H9 (cell line): ENCODE measurements around the gene CPSF4L. TPM values are rescaled to one million over a fixed set of nuclear protein-coding genes. Genes with fewer than 3 reads are reported as not detected.

Experiments
- DNase-seq: peaks from one replicate; pipeline ENCODE4 v3.0.0-alpha.2; 2017
- H2AFZ ChIP-seq: one replicate; pipeline ENCODE4 v1.6.1; 2013; ENCODE audit warnings: mild to moderate bottlenecking, low read length, control low read depth, moderate library complexity
- H2AK5ac ChIP-seq: 2 replicates; pipeline ENCODE4 v1.6.1; 2013; ENCODE audit warnings: low read length, control low read depth, mixed read lengths; ENCODE audit not compliant: insufficient read length
- H2BK120ac ChIP-seq: one replicate; pipeline ENCODE4 v1.6.1; 2013; ENCODE audit warnings: low read depth, mild to moderate bottlenecking, low read length, control low read depth, inconsistent platforms; ENCODE audit not compliant: poor library complexity, severe bottlenecking
- H2BK12ac ChIP-seq: 2 replicates; pipeline ENCODE4 v1.6.1; 2013; ENCODE audit warnings: low read length, control low read depth, mixed read lengths, low read depth; ENCODE audit not compliant: insufficient read length
- H2BK15ac ChIP-seq: 2 replicates; pipeline ENCODE4 v1.6.1; 2013; ENCODE audit warnings: low read depth, low read length, control low read depth
- H2BK20ac ChIP-seq: one replicate; pipeline ENCODE4 v1.6.1; 2013; ENCODE audit warnings: low read depth, mild to moderate bottlenecking, low read length, control low read depth, inconsistent platforms; ENCODE audit not compliant: poor library complexity, severe bottlenecking
- H2BK5ac ChIP-seq: 2 replicates; pipeline ENCODE4 v1.6.1; 2013; ENCODE audit warnings: low read length, control low read depth, mixed read lengths; ENCODE audit not compliant: insufficient read length
- H3K14ac ChIP-seq: 2 replicates; pipeline ENCODE4 v1.6.1; 2013; ENCODE audit warnings: low read length, control low read depth; ENCODE audit not compliant: insufficient read depth
- H3K18ac ChIP-seq: 2 replicates; pipeline ENCODE4 v1.6.1; 2013; ENCODE audit warnings: low read depth, mild to moderate bottlenecking, mixed read lengths, low read length, control low read depth; ENCODE audit not compliant: insufficient read length
- H3K23ac ChIP-seq: 2 replicates; pipeline ENCODE4 v1.6.1; 2013; ENCODE audit warnings: low read length, control low read depth, mixed read lengths, low read depth; ENCODE audit not compliant: insufficient read length
- H3K23me2 ChIP-seq: 2 replicates; pipeline ENCODE4 v1.6.1; 2013; ENCODE audit warnings: low read depth, mild to moderate bottlenecking, mixed read lengths, low read length, control low read depth; ENCODE audit not compliant: insufficient read length, poor library complexity, severe bottlenecking
- H3K27ac ChIP-seq: 2 replicates; pipeline ENCODE4 v1.5.1; 2013; ENCODE audit warnings: low read length, control low read depth, mixed read lengths, low read depth; ENCODE audit not compliant: insufficient read length
- H3K27me3 ChIP-seq: 2 replicates; pipeline ENCODE4 v1.6.1; 2013; ENCODE audit warnings: low read length, control low read depth, inconsistent platforms; ENCODE audit not compliant: insufficient read depth
- H3K4ac ChIP-seq: 2 replicates; pipeline ENCODE4 v1.6.1; 2013; ENCODE audit warnings: low read depth, mild to moderate bottlenecking, control low read depth, inconsistent platforms, low read length, moderate library complexity
- H3K4me1 ChIP-seq: 2 replicates; pipeline ENCODE4 v1.6.1; 2013; ENCODE audit warnings: low read length, control low read depth, inconsistent platforms; ENCODE audit not compliant: insufficient read depth
- H3K4me2 ChIP-seq: 2 replicates; pipeline ENCODE4 v1.6.1; 2013; ENCODE audit warnings: low read length, control low read depth, mixed read lengths; ENCODE audit not compliant: insufficient read length, insufficient read depth
- H3K56ac ChIP-seq: 2 replicates; pipeline ENCODE4 v1.6.1; 2013; ENCODE audit warnings: low read depth, mild to moderate bottlenecking, mixed read lengths, low read length, control low read depth; ENCODE audit not compliant: insufficient read length
- H3K79me1 ChIP-seq: 2 replicates; pipeline ENCODE4 v1.6.1; 2013; ENCODE audit warnings: low read depth, mild to moderate bottlenecking, moderate library complexity, low read length, control low read depth, inconsistent platforms; ENCODE audit not compliant: insufficient read depth, poor library complexity, severe bottlenecking
- H3K79me2 ChIP-seq: 2 replicates; pipeline ENCODE4 v1.6.1; 2013; ENCODE audit warnings: low read length, control low read depth, inconsistent platforms; ENCODE audit not compliant: insufficient read depth
- H3K9ac ChIP-seq: 2 replicates; pipeline ENCODE4 v1.6.1; 2013; ENCODE audit warnings: low read length, control low read depth, mixed read lengths; ENCODE audit not compliant: insufficient read length; ENCODE audit errors: extremely low read depth
- H3K9me3 ChIP-seq: one replicate; pipeline ENCODE4 v1.6.1; 2013; ENCODE audit warnings: low read depth, low read length, inconsistent platforms; ENCODE audit not compliant: control insufficient read depth
- H3T11ph ChIP-seq: one replicate; pipeline ENCODE4 v1.6.1; 2013; ENCODE audit warnings: mild to moderate bottlenecking, low read length, control low read depth, inconsistent platforms
- H4K20me1 ChIP-seq: one replicate; pipeline ENCODE4 v1.6.1; 2013; ENCODE audit not compliant: control insufficient read depth, insufficient read length, insufficient read depth
- H4K5ac ChIP-seq: 2 replicates; pipeline ENCODE4 v1.6.1; 2013; ENCODE audit warnings: low read depth, mild to moderate bottlenecking, mixed read lengths, low read length, control low read depth; ENCODE audit not compliant: insufficient read length
- H4K8ac ChIP-seq: replicated peaks from 2 replicates; pipeline ENCODE4 v1.6.1; 2013; ENCODE audit warnings: low read length, control low read depth, mixed read lengths, low read depth; ENCODE audit not compliant: insufficient read length
- H4K91ac ChIP-seq: 2 replicates; pipeline ENCODE4 v1.6.1; 2013; ENCODE audit warnings: low read depth, mild to moderate bottlenecking, moderate library complexity, mixed read lengths, low read length, control low read depth; ENCODE audit not compliant: insufficient read length
- H3K27ac Mint-ChIP-seq, 3 experiments: 2 replicates in 2 of 3; 3 replicates in 1 of 3; pipeline ENCODE4 v1.8.0; 2020 to 2021; ENCODE audit warnings: mixed read lengths in 3 of 3, mild to moderate bottlenecking in 1 of 3, moderate library complexity in 1 of 3
- H3K27me3 Mint-ChIP-seq: 2 replicates; pipeline ENCODE4 v1.8.0; 2021; ENCODE audit warnings: low read depth, mild to moderate bottlenecking, moderate library complexity, mixed read lengths
- H3K36me3 Mint-ChIP-seq, 3 experiments: 2 replicates in 2 of 3; 3 replicates in 1 of 3; pipeline ENCODE4 v1.8.0; 2020 to 2021; ENCODE audit warnings: low read depth in 3 of 3, mixed read lengths in 3 of 3; ENCODE audit not compliant: insufficient read depth in 1 of 3
- H3K4me1 Mint-ChIP-seq, 2 experiments: 2 replicates each; pipeline ENCODE4 v1.8.0; 2020; ENCODE audit warnings: mixed read lengths in 2 of 2
- H3K4me3 Mint-ChIP-seq, 2 experiments: 2 replicates in 1 of 2; 3 replicates in 1 of 2; pipeline ENCODE4 v1.8.0; 2020 to 2021; ENCODE audit warnings: mild to moderate bottlenecking in 2 of 2, mixed read lengths in 2 of 2, moderate library complexity in 1 of 2
- H3K9me3 Mint-ChIP-seq, 2 experiments: 2 replicates in 1 of 2; 3 replicates in 1 of 2; pipeline ENCODE4 v1.8.0; 2020; ENCODE audit warnings: mild to moderate bottlenecking in 2 of 2, mixed read lengths in 2 of 2, moderate library complexity in 1 of 2
- WGBS: extraction: QIAGEN DNeasy Blood & Tissue Kit; methylation state at CpG from one replicate; pipeline ENCODE4 v1.1.7; 2013; ENCODE audit warnings: missing lambda C conversion rate, low lambda C conversion rate, mixed read lengths; ENCODE audit not compliant: insufficient read length; ENCODE audit errors: extremely low coverage; 5-methylcytosine and 5-hydroxymethylcytosine counted together
- total RNA-seq: library from RNA; stranded (reverse); gene quantifications from 2 replicates; pipeline ENCODE4 v1.2.1, GENCODE V29; 2021
- TF ChIP-seq, protein P1 (sequence below): fragments of 200-600 bp; sonication (generic); conservative IDR thresholded peaks from 3 replicates; pipeline ENCODE4 v1.8.0; 2021; ENCODE audit warnings: antibody characterized with exemption, mild to moderate bottlenecking

CPSF4L gene
- total RNA-seq, 1 experiment from 2014 or later, result not detected

DNA sequence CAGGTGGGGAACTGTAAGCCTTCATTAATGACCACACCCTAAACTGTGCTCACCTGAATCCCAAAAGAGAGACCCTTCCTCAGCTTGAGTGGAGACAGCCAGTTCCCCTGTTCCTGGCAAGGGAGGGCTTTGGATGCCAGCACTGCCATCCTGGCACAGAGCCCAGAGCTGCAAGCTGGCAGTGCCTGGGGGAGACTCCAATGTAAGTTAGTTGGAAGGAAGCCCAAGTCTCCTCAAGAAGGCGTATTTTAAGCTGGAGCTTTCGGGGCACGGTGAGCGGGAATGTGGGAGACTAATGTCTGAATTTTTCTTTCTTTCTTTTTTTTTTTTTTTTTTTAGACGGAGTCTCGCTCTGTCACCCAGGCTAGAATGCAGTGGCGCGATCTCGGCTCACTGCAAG is 45.5 kb upstream of the CPSF4L start:
- Histone ChIP-seq H3K79me2 (no peaks in the 10 kb centered on the region), H2BK15ac (no peak overlapping the region), H4K91ac (no peak overlapping the region), H3T11ph (no peak overlapping the region), H4K20me1 (no peaks in the 10 kb centered on the region), H3K9me3 (no peaks in the 10 kb centered on the region), H2BK20ac (no peak overlapping the region), H3K4me2 (no peak overlapping the region), H3K4me1 (peaks cover 6% of the 10 kb centered on the region; the same call in 1 of the 2 replicates), H3K14ac (no peak overlapping the region), H4K8ac (no peak overlapping the region), H3K79me1 (no peaks in the 10 kb centered on the region), H3K56ac (no peak overlapping the region), H2AFZ (no peak overlapping the region), H3K23me2 (peaks cover 8% of the 10 kb centered on the region), H3K27me3 (no peaks in the 10 kb centered on the region), H3K23ac (no peak overlapping the region), H3K9ac (no peak overlapping the region), H3K18ac (no peak overlapping the region), H2AK5ac (no peak overlapping the region), H2BK5ac (no peak overlapping the region), H4K5ac (no peak overlapping the region), H3K27ac (no peak overlapping the region), H2BK12ac (no peak overlapping the region), H2BK120ac (no peak overlapping the region), H3K4ac (no peak overlapping the region)
- Mint-ChIP-seq H3K4me3 (no peak overlapping the region), H3K9me3 (no peaks in the 10 kb centered on the region), H3K36me3 (peaks cover 0 to 4% (median 0%) of the 10 kb centered on the region in 3 experiments; a peak in 3 of 7 replicates), H3K27ac (no peak overlapping the region), H3K4me1 (peaks cover 38 to 42% of the 10 kb centered on the region in 2 experiments), H3K27me3 (no peaks in the 10 kb centered on the region)
- WGBS, result no CpG with 5 or more reads among the region's 9 CpGs
- TF ChIP-seq, protein P1, sequence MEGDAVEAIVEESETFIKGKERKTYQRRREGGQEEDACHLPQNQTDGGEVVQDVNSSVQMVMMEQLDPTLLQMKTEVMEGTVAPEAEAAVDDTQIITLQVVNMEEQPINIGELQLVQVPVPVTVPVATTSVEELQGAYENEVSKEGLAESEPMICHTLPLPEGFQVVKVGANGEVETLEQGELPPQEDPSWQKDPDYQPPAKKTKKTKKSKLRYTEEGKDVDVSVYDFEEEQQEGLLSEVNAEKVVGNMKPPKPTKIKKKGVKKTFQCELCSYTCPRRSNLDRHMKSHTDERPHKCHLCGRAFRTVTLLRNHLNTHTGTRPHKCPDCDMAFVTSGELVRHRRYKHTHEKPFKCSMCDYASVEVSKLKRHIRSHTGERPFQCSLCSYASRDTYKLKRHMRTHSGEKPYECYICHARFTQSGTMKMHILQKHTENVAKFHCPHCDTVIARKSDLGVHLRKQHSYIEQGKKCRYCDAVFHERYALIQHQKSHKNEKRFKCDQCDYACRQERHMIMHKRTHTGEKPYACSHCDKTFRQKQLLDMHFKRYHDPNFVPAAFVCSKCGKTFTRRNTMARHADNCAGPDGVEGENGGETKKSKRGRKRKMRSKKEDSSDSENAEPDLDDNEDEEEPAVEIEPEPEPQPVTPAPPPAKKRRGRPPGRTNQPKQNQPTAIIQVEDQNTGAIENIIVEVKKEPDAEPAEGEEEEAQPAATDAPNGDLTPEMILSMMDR, result no peak
- peak; percentile 23 for DNase-seq
